Esophagus squamous epithelium (tissue), 5 donors: Measurements from ENCODE around the gene PON2. TPM values are rescaled to one million over a fixed set of nuclear protein-coding genes. Genes with fewer than 3 reads are reported as not detected.

Experiments used
- DNase-seq: peaks from one replicate; lab custom pipeline; 2025; lab: John Stamatoyannopoulos, UW
- H3K27ac ChIP-seq, 4 donors: fragments of 200-600 bp; sonication (generic); one replicate each; pipeline ENCODE4 v1.5.1; 2016 to 2019; ENCODE audit warnings: mild to moderate bottlenecking in 1 of 4
- H3K27me3 ChIP-seq, 4 donors: fragments of 200-600 bp; sonication (generic); 1 replicate in 3 of 4; 2 replicates in 1 of 4; pipeline versions ENCODE4 v1.5.1 to v1.6.0; 2017 to 2021; ENCODE audit warnings: antibody characterized with exemption in 1 of 4
- H3K36me3 ChIP-seq, 3 donors: fragments of 200-600 bp; sonication (generic); one replicate each; pipeline ENCODE4 v1.5.1; 2016 to 2019
- H3K4me1 ChIP-seq, 3 donors: fragments of 200-600 bp; sonication (generic); one replicate each; pipeline ENCODE4 v1.5.1; 2017 to 2019
- H3K4me3 ChIP-seq, 4 donors: fragments of 200-600 bp; sonication (generic); 1 replicate in 3 of 4; 2 replicates in 1 of 4; pipeline ENCODE4 v1.5.1; 2016 to 2019; ENCODE audit warnings: mild to moderate bottlenecking in 2 of 4, moderate library complexity in 1 of 4
- H3K9me3 ChIP-seq, 3 donors: fragments of 200-600 bp; sonication (generic); one replicate each; pipeline ENCODE4 v1.5.1; 2016 to 2019
- CTCF ChIP-seq, 6 experiments: fragments of 450-650 bp in 4 of 6; fragments of 200-600 bp in 2 of 6; sonication (generic) in 2 of 6; IDR thresholded peaks; one replicate each; pipeline ENCODE4 v1.5.1; 2016 to 2019; ENCODE audit warnings: antibody characterized with exemption in 6 of 6, mild to moderate bottlenecking in 4 of 6, moderate library complexity in 4 of 6
- POLR2A ChIP-seq, 4 donors: fragments of 450-650 bp; IDR thresholded peaks; one replicate each; pipeline ENCODE4 v1.6.1; 2017; ENCODE audit warnings: antibody characterized with exemption in 4 of 4, mild to moderate bottlenecking in 4 of 4, moderate library complexity in 3 of 4
- WGBS, 2 donors: methylation state at CpG; one replicate each; pipeline ENCODE4 v1.1.5; 2018; 5-methylcytosine and 5-hydroxymethylcytosine counted together
- intact Hi-C: fragments of 100-400 bp; cut with DNase I; formaldehyde crosslinking; loops from one replicate; pipeline ENCODE4 v1.15.0; 2022
- total RNA-seq, 4 donors: library from RNA; depleted of rRNA; stranded (reverse); fragments of >200 nt; gene quantifications; one replicate each; pipeline ENCODE4 v1.1.0, GENCODE V29; 2016
- donor health status: DM: yes; HTN: yes; CAD: no.

Gene PON2
- total RNA-seq, 4 donors from 2014 or later, result 28.0 to 70.9 (median 52.3) TPM

DNA sequence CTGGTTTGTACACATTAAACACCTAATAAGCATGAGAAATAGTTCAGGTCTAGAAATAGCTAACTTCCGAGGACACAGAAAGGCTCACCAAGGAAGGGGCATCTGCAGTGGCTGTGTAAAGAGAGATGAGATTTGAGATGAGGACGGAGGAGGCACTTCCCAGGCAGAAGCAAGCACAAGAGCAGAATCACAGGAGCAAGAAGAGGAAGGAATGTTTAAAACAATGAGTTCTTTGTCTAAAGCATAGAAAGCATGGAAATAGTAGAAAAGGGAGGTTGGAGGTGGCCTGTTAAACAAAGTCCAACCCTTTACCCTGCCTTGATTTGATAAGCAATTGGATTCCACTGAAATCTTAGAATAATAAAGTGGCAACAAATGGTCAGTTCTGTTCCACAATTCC lies 27.1 kb downstream of the PON2 start:
- Histone ChIP-seq H3K27ac (no peak overlapping the region), H3K4me1 (peaks cover 0 to 4% (median 0%) of the 10 kb centered on the region in 3 donors), H3K4me3 (no peak overlapping the region), H3K36me3 (peaks cover 0 to 74% (median 0%) of the 10 kb centered on the region in 3 donors), H3K9me3 (no peaks in the 10 kb centered on the region), H3K27me3 (no peaks in the 10 kb centered on the region)
- 80 to 83% methylated on average over 2 of the region's 2 CpGs for WGBS, 2 donors
- no peak for DNase-seq
- TF ChIP-seq CTCF (IDR thresholded peaks at IDR 0.05), result no peak
- TF ChIP-seq POLR2A (IDR thresholded peaks at IDR 0.05), result no peak
- intact Hi-C loops, result no loop called here

GRCh38 chr7:95405800-95406199 lies 29.0 kb downstream of the PON2 start:
- Histone ChIP-seq H3K9me3 (no peaks in the 10 kb centered on the region), H3K4me1 (peaks cover 0 to 4% (median 0%) of the 10 kb centered on the region in 3 donors), H3K4me3 (no peak overlapping the region), H3K27me3 (no peaks in the 10 kb centered on the region), H3K27ac (no peak overlapping the region), H3K36me3 (peaks cover 0 to 61% (median 0%) of the 10 kb centered on the region in 3 donors)
- WGBS, 2 donors, result 93 to 94% methylated on average over 6 of the region's 6 CpGs
- DNase-seq, result no peak
- intact Hi-C loops, result no loop called here
- TF ChIP-seq POLR2A (IDR thresholded peaks at IDR 0.05) (no peak), CTCF (IDR thresholded peaks at IDR 0.05) (no peak)

DNA sequence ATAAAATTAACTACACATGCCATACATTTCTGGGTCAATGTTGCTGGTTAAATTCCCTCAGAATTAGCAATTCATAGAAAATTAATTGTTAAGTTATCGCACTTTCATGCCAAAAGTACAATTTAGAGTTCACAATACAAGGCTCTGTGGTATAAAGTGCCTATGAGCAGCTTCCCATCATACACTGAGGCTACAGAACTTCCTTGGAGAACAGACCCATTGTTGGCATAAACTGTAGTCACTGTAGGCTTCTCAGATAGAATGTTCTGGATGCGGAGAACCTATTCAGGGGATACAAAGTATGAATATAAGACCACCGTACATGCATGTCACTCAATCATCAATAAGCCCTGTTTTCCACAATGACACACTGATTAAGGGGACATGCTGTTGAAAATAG lies 29.6 kb downstream of the PON2 start:
- 91 to 93% methylated on average over 3 of the region's 3 CpGs for WGBS, 2 donors
- Histone ChIP-seq H3K9me3 (no peaks in the 10 kb centered on the region), H3K27ac (no peak overlapping the region), H3K36me3 (peaks cover 0 to 55% (median 0%) of the 10 kb centered on the region in 3 donors), H3K27me3 (no peaks in the 10 kb centered on the region), H3K4me3 (no peak overlapping the region), H3K4me1 (peaks cover 0 to 4% (median 0%) of the 10 kb centered on the region in 3 donors)
- no peak for DNase-seq
- intact Hi-C loops, result no loop called here
- TF ChIP-seq POLR2A (IDR thresholded peaks at IDR 0.05) (no peak), CTCF (IDR thresholded peaks at IDR 0.05) (no peak)

- intact Hi-C loops, result no loop called here
- no peak overlapping the region for H3K27ac ChIP-seq
- WGBS, 2 donors, result 56 to 70% methylated on average over 4 of the region's 4 CpGs
Measured at GRCh38 chr7:95404316-95404865, 30.4 kb downstream of the PON2 start.

More at GRCh38 chr7:95404316-95404865, 30.4 kb downstream of the PON2 start:
- Histone ChIP-seq H3K9me3 (no peaks in the 10 kb centered on the region), H3K27me3 (no peaks in the 10 kb centered on the region), H3K4me3 (no peak overlapping the region), H3K4me1 (peaks cover 0 to 4% (median 0%) of the 10 kb centered on the region in 3 donors), H3K36me3 (peaks cover 0 to 48% (median 0%) of the 10 kb centered on the region in 3 donors)
- TF ChIP-seq CTCF (IDR thresholded peaks at IDR 0.05) (no peak), POLR2A (IDR thresholded peaks at IDR 0.05) (no peak)
- no peak for DNase-seq
